Thoracic aorta (tissue), 2 donors: ENCODE data around the gene ANKMY1. TPM values are rescaled to one million over a fixed set of nuclear protein-coding genes. Genes with fewer than 3 reads are reported as not detected.
"Not testable (repeated sequence)": the region's sequence is repeated elsewhere in the genome, so short reads cannot be mapped to it uniquely, and the experiment has no call there.

ENCODE experiments used
- ATAC-seq: fragments of 150-250 bp; one replicate; pipeline ENCODE4 v1.8.0; 2017; ENCODE audit warnings: low read depth; ENCODE audit not compliant: insufficient number of reproducible peaks, low FRiP score
- DNase-seq: peaks from one replicate; pipeline ENCODE4 v3.0.0-alpha.2; 2020; ENCODE audit warnings: low spot score
- H3K27ac ChIP-seq, 2 donors: fragments of 200-600 bp; sonication (generic); 1 replicate in 1 of 2; 2 replicates in 1 of 2; pipeline ENCODE4 v1.5.1; 2016; ENCODE audit warnings: mild to moderate bottlenecking in 2 of 2, moderate library complexity in 2 of 2
- H3K27me3 ChIP-seq: fragments of 200-600 bp; sonication (generic); replicated peaks from 2 replicates; pipeline ENCODE4 v1.6.0; 2016; ENCODE audit warnings: mild to moderate bottlenecking; ENCODE audit not compliant: insufficient read depth
- H3K36me3 ChIP-seq: fragments of 200-600 bp; sonication (generic); one replicate; pipeline ENCODE4 v1.5.1; 2016
- H3K4me1 ChIP-seq, 2 donors: fragments of 200-600 bp; sonication (generic); 1 replicate in 1 of 2; 2 replicates in 1 of 2; pipeline versions ENCODE4 v1.5.1 to v1.6.0; 2016; ENCODE audit warnings: low read depth in 2 of 2, mild to moderate bottlenecking in 1 of 2; ENCODE audit not compliant: control insufficient read depth in 1 of 2
- H3K4me3 ChIP-seq: fragments of 200-600 bp; sonication (generic); 2 replicates; pipeline ENCODE4 v1.5.1; 2016; ENCODE audit warnings: mild to moderate bottlenecking
- H3K9me3 ChIP-seq: fragments of 200-600 bp; sonication (generic); 2 replicates; pipeline ENCODE4 v1.5.1; 2016
- total RNA-seq, 2 donors: library from RNA; depleted of rRNA; stranded (reverse); fragments of >200 nt; gene quantifications; one replicate each; pipeline versions ENCODE4 v1.1.0 to v1.2.3, GENCODE V29; 2016
- TF ChIP-seq, protein P1 (sequence below): fragments of 200-600 bp; sonication (generic); IDR thresholded peaks from one replicate; pipeline ENCODE4 v1.5.1; 2019; ENCODE audit warnings: antibody characterized with exemption

Gene ANKMY1
- total RNA-seq, 2 donors from 2014 or later = 20.0 to 44.8 TPM

DNA sequence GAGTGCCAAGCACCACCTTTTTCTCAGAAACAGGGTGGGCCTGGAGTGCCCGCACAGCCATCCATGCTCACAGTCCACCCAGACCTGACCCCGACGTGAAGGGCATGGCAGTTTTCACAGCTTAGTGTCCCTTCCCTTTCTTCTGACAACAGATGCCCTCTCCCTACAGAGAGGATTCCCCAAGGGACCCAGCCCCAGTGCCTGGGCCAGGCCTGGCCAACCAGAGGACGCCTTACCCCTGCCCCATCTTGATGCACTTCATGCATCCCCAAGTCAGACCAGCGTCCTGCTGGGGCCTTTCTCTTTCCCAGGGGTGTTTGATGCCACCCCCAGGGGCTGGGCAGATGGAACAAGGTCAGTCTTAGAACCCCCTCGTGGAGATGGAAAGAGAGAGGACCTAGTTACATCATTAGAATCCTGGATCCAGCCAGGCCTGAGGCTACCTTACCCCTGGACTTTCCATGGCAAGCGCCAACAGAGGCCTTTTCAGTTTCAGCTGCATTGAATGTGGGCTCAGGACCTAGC lies 3.8 kb downstream of the ANKMY1 start:
- TF ChIP-seq, protein P1, sequence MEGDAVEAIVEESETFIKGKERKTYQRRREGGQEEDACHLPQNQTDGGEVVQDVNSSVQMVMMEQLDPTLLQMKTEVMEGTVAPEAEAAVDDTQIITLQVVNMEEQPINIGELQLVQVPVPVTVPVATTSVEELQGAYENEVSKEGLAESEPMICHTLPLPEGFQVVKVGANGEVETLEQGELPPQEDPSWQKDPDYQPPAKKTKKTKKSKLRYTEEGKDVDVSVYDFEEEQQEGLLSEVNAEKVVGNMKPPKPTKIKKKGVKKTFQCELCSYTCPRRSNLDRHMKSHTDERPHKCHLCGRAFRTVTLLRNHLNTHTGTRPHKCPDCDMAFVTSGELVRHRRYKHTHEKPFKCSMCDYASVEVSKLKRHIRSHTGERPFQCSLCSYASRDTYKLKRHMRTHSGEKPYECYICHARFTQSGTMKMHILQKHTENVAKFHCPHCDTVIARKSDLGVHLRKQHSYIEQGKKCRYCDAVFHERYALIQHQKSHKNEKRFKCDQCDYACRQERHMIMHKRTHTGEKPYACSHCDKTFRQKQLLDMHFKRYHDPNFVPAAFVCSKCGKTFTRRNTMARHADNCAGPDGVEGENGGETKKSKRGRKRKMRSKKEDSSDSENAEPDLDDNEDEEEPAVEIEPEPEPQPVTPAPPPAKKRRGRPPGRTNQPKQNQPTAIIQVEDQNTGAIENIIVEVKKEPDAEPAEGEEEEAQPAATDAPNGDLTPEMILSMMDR = no peak
- Histone ChIP-seq H3K36me3 (peaks cover 7% of the 10 kb centered on the region), H3K4me3 (no peak overlapping the region), H3K4me1 (peaks cover 13 to 23% of the 10 kb centered on the region in 2 donors), H3K27me3 (no peaks in the 10 kb centered on the region), H3K9me3 (no peaks in the 10 kb centered on the region), H3K27ac (no peak overlapping the region)
- ATAC-seq = no peak
- no peak for DNase-seq

DNA sequence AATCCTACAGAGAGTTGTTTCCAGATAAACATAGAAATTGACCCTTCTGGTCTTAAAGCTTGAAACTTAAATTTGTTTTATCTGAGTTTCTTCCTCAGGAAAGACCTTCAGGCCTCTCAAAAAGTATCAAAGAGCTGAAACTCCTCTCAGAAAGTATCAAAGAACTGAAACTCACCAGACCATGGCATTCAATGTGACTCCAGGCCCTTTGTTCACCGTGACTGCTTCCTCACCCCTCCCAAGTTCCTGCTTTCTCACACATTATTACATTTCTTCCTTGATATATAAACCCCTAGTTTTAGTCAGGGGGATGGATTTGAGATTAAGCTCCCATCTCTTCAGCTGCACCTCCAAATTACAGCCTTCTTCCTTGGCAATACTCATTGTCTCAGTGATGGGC lies 6.0 kb downstream of the ANKMY1 start:
- Histone ChIP-seq H3K4me3 (no peak overlapping the region), H3K4me1 (peaks cover under 1 to 1% of the 10 kb centered on the region in 2 donors), H3K27ac (no peak overlapping the region), H3K27me3 (no peaks in the 10 kb centered on the region), H3K9me3 (no peaks in the 10 kb centered on the region), H3K36me3 (peaks cover 7% of the 10 kb centered on the region)
- no peak for ATAC-seq
- TF ChIP-seq, protein P1 = no peak
- DNase-seq = no peak

DNA sequence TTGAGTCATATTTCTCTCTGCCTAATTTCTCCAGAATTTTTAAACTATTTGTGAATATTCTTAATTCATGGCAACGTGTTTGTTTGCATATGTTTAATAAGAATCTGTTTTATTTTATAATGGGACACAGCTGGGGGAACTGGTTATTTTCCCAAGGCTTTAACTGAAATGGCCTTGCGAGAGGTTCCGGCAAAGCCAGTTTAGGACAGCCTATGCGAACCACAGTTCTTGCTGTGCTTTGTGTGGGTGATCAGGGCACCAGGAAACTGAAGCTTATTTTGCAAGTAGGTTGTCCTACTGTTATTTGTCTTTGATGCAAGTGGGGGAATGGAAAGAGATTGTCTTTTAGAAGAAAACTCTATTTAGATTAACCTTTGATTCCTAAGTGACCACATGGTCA lies 6.5 kb downstream of the ANKMY1 start:
- H3K4me3 ChIP-seq = no peak overlapping the region
- no peaks in the 10 kb centered on the region for H3K9me3 ChIP-seq
- ATAC-seq (no peak), DNase-seq (no peak)
- H3K36me3 ChIP-seq = peaks cover 7% of the 10 kb centered on the region
- no peaks in the 10 kb centered on the region for H3K4me1 ChIP-seq
- no peak overlapping the region for H3K27ac ChIP-seq
- H3K27me3 ChIP-seq = no peaks in the 10 kb centered on the region
- TF ChIP-seq, protein P1 = no peak

DNA sequence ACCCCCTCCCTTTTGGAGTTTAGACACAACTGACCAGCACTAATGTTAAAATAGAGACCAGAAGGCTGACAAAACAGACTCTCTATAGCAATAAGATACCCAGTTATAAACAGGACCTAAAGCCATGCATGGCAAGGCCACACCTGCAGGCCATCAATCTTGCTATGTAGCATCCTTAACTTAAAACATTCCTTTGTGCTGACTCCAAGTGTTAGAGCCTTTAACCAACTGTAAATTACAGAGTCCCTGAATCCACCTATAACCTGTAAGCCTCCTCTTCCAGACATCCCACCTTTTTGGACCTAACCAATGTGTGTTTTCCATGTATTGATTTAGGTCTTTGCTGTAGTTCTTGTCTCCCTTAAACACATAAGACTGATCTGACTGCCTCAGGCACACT lies 17.9 kb downstream of the ANKMY1 start:
- TF ChIP-seq, protein P1 = no peak
- peaks cover 3% of the 10 kb centered on the region for H3K36me3 ChIP-seq
- ATAC-seq (no peak), DNase-seq (no peak)
- no peaks in the 10 kb centered on the region for H3K9me3 ChIP-seq
- no peaks in the 10 kb centered on the region for H3K4me1 ChIP-seq
- no peaks in the 10 kb centered on the region for H3K27me3 ChIP-seq
- H3K4me3 ChIP-seq = no peak overlapping the region
- H3K27ac ChIP-seq = no peak overlapping the region

DNA sequence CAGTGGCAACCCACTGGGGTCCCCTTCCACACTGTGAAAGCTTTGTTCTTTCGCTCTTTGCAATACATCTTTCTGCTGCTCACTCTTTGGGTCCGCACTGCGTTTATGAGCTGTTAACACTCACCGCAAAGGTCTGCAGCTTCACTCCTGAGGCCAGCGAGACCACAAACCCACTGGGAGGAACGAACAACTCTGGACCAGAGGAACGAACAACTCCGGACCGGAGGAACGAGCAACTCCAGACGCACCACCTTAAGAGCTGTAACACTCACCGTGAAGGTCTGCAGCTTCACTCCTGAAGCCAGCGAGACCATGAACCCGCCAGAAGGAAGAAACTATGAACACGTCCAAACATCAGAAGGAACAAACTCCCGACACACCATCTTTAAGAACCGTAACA lies 18.7 kb downstream of the ANKMY1 start:
- H3K27ac ChIP-seq, H3K4me3 ChIP-seq, ATAC-seq, H3K9me3 ChIP-seq, H3K36me3 ChIP-seq, DNase-seq, H3K27me3 ChIP-seq, H3K4me1 ChIP-seq: not testable (repeated sequence)
